ENCODE results near the gene SMIM43. TPM values are rescaled to one million over a fixed set of nuclear protein-coding genes. Genes with fewer than 3 reads are reported as not detected.

The SMIM43 gene
- total and polyA plus RNA-seq, 4 donors: not detected

- H3K4me1 ChIP-seq (ENCODE audit: control insufficient read depth in 4 of 4, insufficient read depth in 4 of 4, low read length in 3 of 4): peaks cover 5 to 19% (median 18%) of the 10 kb centered on the region in 4 donors
- H3K9ac ChIP-seq (ENCODE audit: low read depth in 1 of 2, low read length in 2 of 2): no peak overlapping the region
- H3K4me3 ChIP-seq (ENCODE audit: low read depth in 1 of 3, low read length in 3 of 3): no peak overlapping the region
Measured at GRCh38 chr4:121799208-121799823, 34.4 kb upstream of the SMIM43 start.

More at GRCh38 chr4:121799208-121799823, 34.4 kb upstream of the SMIM43 start:
- WGBS: 40% methylated on average over 2 of the region's 2 CpGs
- H3K9me3 ChIP-seq (ENCODE audit: control insufficient read depth in 4 of 4, low read length in 3 of 4): no peaks in the 10 kb centered on the region
- H3K27ac ChIP-seq (ENCODE audit: low read depth in 1 of 2, low read length in 2 of 2): no peak overlapping the region
- no peak for DNase-seq (ENCODE audit: low spot score)
- no peaks in the 10 kb centered on the region for H3K27me3 ChIP-seq (ENCODE audit: control insufficient read depth in 4 of 4, insufficient read depth in 4 of 4, low read length in 3 of 4)
- TF ChIP-seq HNF4G (IDR thresholded peaks at IDR 0.05) (peak; percentile 63), ZBTB33 (IDR thresholded peaks at IDR 0.05) (no peak), NR2F2 (IDR thresholded peaks at IDR 0.05) (no peak), FOXA2 (IDR thresholded peaks at IDR 0.05) (no peak), RAD21 (IDR thresholded peaks at IDR 0.05) (no peak), JUND (IDR thresholded peaks at IDR 0.05) (peak; percentile 17 to 22), MAX (IDR thresholded peaks at IDR 0.05) (no peak), RXRA (IDR thresholded peaks at IDR 0.05) (peak in 1 of 2 donors; percentile 8), REST (IDR thresholded peaks at IDR 0.05) (no peak), SP1 (IDR thresholded peaks at IDR 0.05) (peak; percentile 89), CTCF (IDR thresholded peaks at IDR 0.05; ENCODE audit: low read depth, low read length, missing input control) (no peak), FOXA1 (IDR thresholded peaks at IDR 0.05) (no peak), YY1 (IDR thresholded peaks at IDR 0.05) (peak; percentile 25), ATF3 (IDR thresholded peaks at IDR 0.05) (no peak), EGR1 (IDR thresholded peaks at IDR 0.05; ENCODE audit: low read depth in 2 of 2) (no peak), TAF1 (conservative IDR thresholded peaks at IDR 0.05) (no peak), HNF4A (conservative IDR thresholded peaks at IDR 0.05) (peak; percentile 85 to 91)
- peaks cover 0 to 10% (median 4%) of the 10 kb centered on the region in 4 donors for H3K36me3 ChIP-seq (ENCODE audit: control insufficient read depth in 4 of 4, insufficient read depth in 3 of 4, low read depth in 1 of 4, low read length in 3 of 4)

All from liver (tissue), 9 donors.